LNCAP (cell line): ENCODE results near the gene RSU1.

ENCODE experiments used
- CTCF ChIP-seq: fragments of 450-650 bp; IDR thresholded peaks from 2 replicates; pipeline ENCODE4 v1.5.1; 2017; ENCODE audit warnings: mild to moderate bottlenecking

The RSU1 gene

GRCh38 chr10:16811765-16812164 is 5.5 kb downstream of the RSU1 start:
- TF ChIP-seq CTCF = no peak

- TF ChIP-seq CTCF = no peak
Measured at GRCh38 chr10:16811292-16811691, 5.9 kb downstream of the RSU1 start.

GRCh38 chr10:16809074-16809718 is 8.0 kb downstream of the RSU1 start:
- peak; percentile 71 for TF ChIP-seq CTCF

GRCh38 chr10:16804123-16804522 is 13.1 kb downstream of the RSU1 start:
- no peak for TF ChIP-seq CTCF

GRCh38 chr10:16803464-16803863 is 13.8 kb downstream of the RSU1 start:
- TF ChIP-seq CTCF = no peak

GRCh38 chr10:16799621-16800020 is 17.6 kb downstream of the RSU1 start:
- no peak for TF ChIP-seq CTCF

- no peak for TF ChIP-seq CTCF
Measured at GRCh38 chr10:16798571-16798970, 18.7 kb downstream of the RSU1 start.

- no peak for TF ChIP-seq CTCF
Measured at GRCh38 chr10:16795410-16796073, 21.7 kb downstream of the RSU1 start.
